Immature natural killer cell (primary cell): ENCODE measurements around the gene ZNF90. TPM values are rescaled to one million over a fixed set of nuclear protein-coding genes. Genes with fewer than 3 reads are reported as not detected.
A peak's percentile ranks its signal among the peaks of the same experiment; 100 is the strongest.
"Not testable (repeated sequence)": the region's sequence is repeated elsewhere in the genome, so short reads cannot be mapped to it uniquely, and the experiment has no call there.

Source experiments
- DNase-seq, 3 donors: peaks; one replicate each; pipeline ENCODE4 v3.0.0; 2022; ENCODE audit warnings: mixed read lengths in 1 of 3
- H3K27ac Mint-ChIP-seq, 6 donors: one replicate each; pipeline ENCODE4 v1.8.0; 2020; ENCODE audit warnings: mixed read lengths in 6 of 6, mild to moderate bottlenecking in 5 of 6, inconsistent platforms in 4 of 6, moderate library complexity in 3 of 6
- H3K27me3 Mint-ChIP-seq, 3 donors: one replicate each; pipeline ENCODE4 v1.8.0; 2020 to 2021; ENCODE audit warnings: low read depth in 3 of 3, mild to moderate bottlenecking in 3 of 3, mixed read lengths in 3 of 3, moderate library complexity in 3 of 3, inconsistent platforms in 1 of 3
- H3K36me3 Mint-ChIP-seq, 3 donors: one replicate each; pipeline ENCODE4 v1.8.0; 2020; ENCODE audit warnings: mixed read lengths in 3 of 3, inconsistent platforms in 2 of 3, mild to moderate bottlenecking in 2 of 3
- H3K4me1 Mint-ChIP-seq, 2 donors: one replicate each; pipeline ENCODE4 v1.8.0; 2020; ENCODE audit warnings: inconsistent platforms in 2 of 2, mild to moderate bottlenecking in 2 of 2, mixed read lengths in 2 of 2, moderate library complexity in 1 of 2
- H3K4me3 Mint-ChIP-seq, 5 donors: one replicate each; pipeline ENCODE4 v1.8.0; 2020; ENCODE audit warnings: mild to moderate bottlenecking in 5 of 5, mixed read lengths in 5 of 5, inconsistent platforms in 3 of 5, moderate library complexity in 3 of 5
- H3K9me3 Mint-ChIP-seq, 6 donors: one replicate each; pipeline ENCODE4 v1.8.0; 2020; ENCODE audit warnings: mild to moderate bottlenecking in 6 of 6, mixed read lengths in 6 of 6, inconsistent platforms in 4 of 6, moderate library complexity in 3 of 6
- polyA plus RNA-seq, 3 donors: library from polyadenylated mRNA; unstranded; fragments of 300-500 nt; fragmentation: Illumina TruSeq; gene quantifications; one replicate each; pipeline ENCODE4 v1.2.3, GENCODE V29; 2021

ZNF90 gene
- 1 to 10 TPM in 2 of 3 donors, under 1 TPM in 1; 0.96 to 2.1 (median 1.6) TPM for polyA plus RNA-seq

- peaks cover 0 to 3% (median 0%) of the 10 kb centered on the region in 3 donors for H3K36me3 Mint-ChIP-seq
- H3K4me3 Mint-ChIP-seq = peak within 1 kb of the TSS; percentile 84 to 91 (median 88)
- H3K27ac Mint-ChIP-seq = peak within 1 kb of the TSS in 3 of 6 donors; percentile 14 to 65 (median 61)
- peaks cover 4 to 6% (median 5%) of the 10 kb centered on the region in 3 donors for H3K27me3 Mint-ChIP-seq
- H3K9me3 Mint-ChIP-seq = no peaks in the 10 kb centered on the region
- H3K4me1 Mint-ChIP-seq = peaks cover 13 to 21% of the 10 kb centered on the region in 2 donors
- peak; percentile 81 to 86 (median 83) for DNase-seq
These were observed at the start of gene ZNF90 for GRCh38 chr19:20077791-20078463. ZNF90 (plus strand) TSS chr19:20078000; CDS start chr19:20078133, 133 bp downstream.

GRCh38 chr19:20028611-20029010 lies 49.2 kb upstream of the ZNF90 start:
- Mint-ChIP-seq H3K36me3 (peaks cover 0 to 30% (median 13%) of the 10 kb centered on the region in 3 donors), H3K27ac (no peak overlapping the region), H3K4me1 (no peaks in the 10 kb centered on the region), H3K9me3 (peaks cover 0 to 2% (median 0%) of the 10 kb centered on the region in 6 donors), H3K4me3 (no peak overlapping the region), H3K27me3 (no peaks in the 10 kb centered on the region)
- DNase-seq = no peak

- no peak for DNase-seq
- peaks cover 19 to 21% of the 10 kb centered on the region in 2 donors for H3K4me1 Mint-ChIP-seq
These were observed 41.9 kb upstream of the ZNF90 start for GRCh38 chr19:20035935-20036334.

GRCh38 chr19:20038358-20039202 lies 39.2 kb upstream of the ZNF90 start:
- peaks cover 0 to 7% (median 0%) of the 10 kb centered on the region in 3 donors for H3K36me3 Mint-ChIP-seq
- H3K9me3 Mint-ChIP-seq = no peaks in the 10 kb centered on the region
- H3K27me3 Mint-ChIP-seq = peaks cover 3 to 6% (median 5%) of the 10 kb centered on the region in 3 donors
- peak overlapping the region; percentile 53 to 94 (median 78) for H3K27ac Mint-ChIP-seq
- H3K4me1 Mint-ChIP-seq = peaks cover 19 to 21% of the 10 kb centered on the region in 2 donors
- no peak for DNase-seq
- peak overlapping the region; percentile 96 to 99 (median 96) for H3K4me3 Mint-ChIP-seq

More at GRCh38 chr19:20035935-20036334, 41.9 kb upstream of the ZNF90 start:
- H3K36me3 Mint-ChIP-seq = peaks cover 0 to 16% (median 0%) of the 10 kb centered on the region in 3 donors
- H3K27me3 Mint-ChIP-seq = peaks cover 3 to 6% (median 5%) of the 10 kb centered on the region in 3 donors
- peaks cover 0 to 2% (median 0%) of the 10 kb centered on the region in 6 donors for H3K9me3 Mint-ChIP-seq
- H3K27ac Mint-ChIP-seq = no peak overlapping the region
- no peak overlapping the region for H3K4me3 Mint-ChIP-seq

- H3K4me3 Mint-ChIP-seq = peak within 1 kb of the TSS; percentile 96 to 99 (median 96)
- peaks cover 0 to under 1% (median 0%) of the 10 kb centered on the region in 3 donors for H3K36me3 Mint-ChIP-seq
- peaks cover 19 to 21% of the 10 kb centered on the region in 2 donors for H3K4me1 Mint-ChIP-seq
- no peaks in the 10 kb centered on the region for H3K9me3 Mint-ChIP-seq
- peak; percentile 90 to 93 (median 93) for DNase-seq
- peak within 1 kb of the TSS; percentile 83 to 94 (median 92) for H3K27ac Mint-ChIP-seq
- H3K27me3 Mint-ChIP-seq = peaks cover 3 to 6% (median 5%) of the 10 kb centered on the region in 3 donors
These were observed 38.5 kb upstream of the ZNF90 start, which contains the start of gene ZNF682 for GRCh38 chr19:20039203-20039723. ZNF682 (minus strand) TSS chr19:20039505; CDS start chr19:20039345, 160 bp downstream.

- H3K4me3 Mint-ChIP-seq = no peak overlapping the region
- H3K27ac Mint-ChIP-seq = no peak overlapping the region
- no peaks in the 10 kb centered on the region for H3K36me3 Mint-ChIP-seq
- H3K9me3 Mint-ChIP-seq = no peaks in the 10 kb centered on the region
- H3K4me1 Mint-ChIP-seq = peaks cover 2% of the 10 kb centered on the region in 2 donors
- H3K27me3 Mint-ChIP-seq = peaks cover 0 to 7% (median 0%) of the 10 kb centered on the region in 3 donors
- no peak for DNase-seq
These were observed 33.1 kb upstream of the ZNF90 start for GRCh38 chr19:20044663-20045062.

GRCh38 chr19:20045742-20046141 lies 32.1 kb upstream of the ZNF90 start:
- not testable (repeated sequence) for H3K36me3 Mint-ChIP-seq, H3K9me3 Mint-ChIP-seq, H3K4me3 Mint-ChIP-seq, DNase-seq, H3K4me1 Mint-ChIP-seq, H3K27me3 Mint-ChIP-seq, H3K27ac Mint-ChIP-seq

- H3K4me3 Mint-ChIP-seq = peak overlapping the region; percentile 97 to 99 (median 98)
These were observed 25.7 kb upstream of the ZNF90 start for GRCh38 chr19:20051841-20052768.

GRCh38 chr19:20058738-20059137 lies 19.1 kb upstream of the ZNF90 start:
- H3K36me3 Mint-ChIP-seq, H3K4me1 Mint-ChIP-seq, H3K27me3 Mint-ChIP-seq, H3K27ac Mint-ChIP-seq, DNase-seq, H3K9me3 Mint-ChIP-seq, H3K4me3 Mint-ChIP-seq: not testable (repeated sequence)

More at GRCh38 chr19:20051841-20052768, 25.7 kb upstream of the ZNF90 start:
- Mint-ChIP-seq H3K4me1 (peaks cover 16 to 19% of the 10 kb centered on the region in 2 donors), H3K9me3 (peaks cover 0 to 2% (median 0%) of the 10 kb centered on the region in 6 donors), H3K27me3 (peaks cover 0 to 8% (median 7%) of the 10 kb centered on the region in 3 donors), H3K27ac (peak overlapping the region; percentile 76 to 93 (median 85)), H3K36me3 (no peaks in the 10 kb centered on the region)
- DNase-seq = peak; percentile 28 to 42 (median 40)

- Mint-ChIP-seq H3K4me3 (no peak overlapping the region), H3K36me3 (no peaks in the 10 kb centered on the region), H3K4me1 (no peaks in the 10 kb centered on the region), H3K9me3 (no peaks in the 10 kb centered on the region), H3K27ac (no peak overlapping the region), H3K27me3 (peaks cover 0 to 11% (median 7%) of the 10 kb centered on the region in 3 donors)
- DNase-seq = no peak
These were observed 17.5 kb upstream of the ZNF90 start for GRCh38 chr19:20060282-20060681.

- Mint-ChIP-seq H3K27me3 (peaks cover 9 to 30% (median 12%) of the 10 kb centered on the region in 3 donors), H3K27ac (no peak overlapping the region)
These were observed 10.9 kb upstream of the ZNF90 start for GRCh38 chr19:20066861-20067260.

GRCh38 chr19:20067943-20068342 lies 9.9 kb upstream of the ZNF90 start:
- peaks cover 0 to 2% (median 0%) of the 10 kb centered on the region in 6 donors for H3K9me3 Mint-ChIP-seq
- H3K4me3 Mint-ChIP-seq = no peak overlapping the region
- H3K27ac Mint-ChIP-seq = no peak overlapping the region
- H3K27me3 Mint-ChIP-seq = peaks cover 9 to 30% (median 12%) of the 10 kb centered on the region in 3 donors
- no peaks in the 10 kb centered on the region for H3K4me1 Mint-ChIP-seq
- DNase-seq = no peak
- no peaks in the 10 kb centered on the region for H3K36me3 Mint-ChIP-seq

More at GRCh38 chr19:20066861-20067260, 10.9 kb upstream of the ZNF90 start:
- H3K4me1 Mint-ChIP-seq = no peaks in the 10 kb centered on the region
- no peak for DNase-seq
- peaks cover 0 to 2% (median 0%) of the 10 kb centered on the region in 6 donors for H3K9me3 Mint-ChIP-seq
- no peak overlapping the region for H3K4me3 Mint-ChIP-seq
- H3K36me3 Mint-ChIP-seq = no peaks in the 10 kb centered on the region
